ENCODE results near the gene ATP2C2.

ATP2C2 gene

GRCh38 chr16:84465154-84465553, 96.8 kb downstream of the ATP2C2 start:
- Histone ChIP-seq H3K27ac (ENCODE audit: low read depth, low read length) (no peak overlapping the region), H3K27me3 (ENCODE audit: control insufficient read depth in 5 of 5, insufficient read depth in 4 of 5, low read length in 5 of 5) (peaks cover 0 to 2% (median 0%) of the 10 kb centered on the region in 5 donors), H3K4me1 (ENCODE audit: control insufficient read depth in 5 of 5, insufficient read depth in 5 of 5, low read length in 5 of 5) (no peaks in the 10 kb centered on the region), H3K4me3 (ENCODE audit: low read depth in 1 of 5, low read length in 5 of 5) (no peak overlapping the region), H3K9ac (ENCODE audit: low read length in 5 of 5) (no peak overlapping the region), H3K36me3 (ENCODE audit: control insufficient read depth in 5 of 5, insufficient read depth in 5 of 5, low read length in 5 of 5) (peaks cover 6 to 27% (median 16%) of the 10 kb centered on the region in 5 donors), H3K9me3 (ENCODE audit: control insufficient read depth in 5 of 5, low read length in 5 of 5) (peaks cover 0 to 13% (median 4%) of the 10 kb centered on the region in 5 donors)

- Histone ChIP-seq H3K27ac (ENCODE audit: low read depth, low read length) (no peak overlapping the region), H3K36me3 (ENCODE audit: control insufficient read depth in 5 of 5, insufficient read depth in 5 of 5, low read length in 5 of 5) (peaks cover 6 to 24% (median 16%) of the 10 kb centered on the region in 5 donors), H3K4me3 (ENCODE audit: low read depth in 1 of 5, low read length in 5 of 5) (no peak overlapping the region)
Observed at GRCh38 chr16:84466692-84467091, 98.4 kb downstream of the ATP2C2 start.

DNA sequence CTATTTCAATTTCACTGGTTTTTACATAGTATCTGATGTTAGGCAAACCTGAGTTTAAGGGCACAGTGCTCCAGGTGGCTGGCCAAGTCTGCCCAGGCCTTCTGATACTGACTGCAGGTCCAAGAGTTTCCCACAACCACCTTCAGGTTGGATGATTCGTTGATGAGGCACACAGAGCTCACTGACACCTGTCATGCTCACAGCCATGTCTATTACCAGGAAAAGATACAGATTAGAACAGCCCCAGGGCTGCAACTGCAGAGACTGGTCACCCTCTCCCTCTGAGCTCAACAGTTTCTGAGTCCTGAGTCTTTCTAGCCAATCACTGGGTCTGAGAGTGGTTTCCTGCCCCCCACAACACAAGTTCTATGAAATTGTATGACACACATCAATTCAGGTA, 98.9 kb downstream of the ATP2C2 start:
- no peaks in the 10 kb centered on the region for H3K27me3 ChIP-seq (ENCODE audit: control insufficient read depth in 5 of 5, insufficient read depth in 4 of 5, low read length in 5 of 5)
- no peaks in the 10 kb centered on the region for H3K4me1 ChIP-seq (ENCODE audit: control insufficient read depth in 5 of 5, insufficient read depth in 5 of 5, low read length in 5 of 5)
- H3K9ac ChIP-seq (ENCODE audit: low read length in 5 of 5) = no peak overlapping the region
- H3K4me3 ChIP-seq (ENCODE audit: low read depth in 1 of 5, low read length in 5 of 5) = peak overlapping the region in 1 of 5 donors; percentile 5
- H3K27ac ChIP-seq (ENCODE audit: low read depth, low read length) = no peak overlapping the region
- H3K9me3 ChIP-seq (ENCODE audit: control insufficient read depth in 5 of 5, low read length in 5 of 5) = peaks cover 0 to 13% (median 4%) of the 10 kb centered on the region in 5 donors
- H3K36me3 ChIP-seq (ENCODE audit: control insufficient read depth in 5 of 5, insufficient read depth in 5 of 5, low read length in 5 of 5) = peaks cover 6 to 24% (median 12%) of the 10 kb centered on the region in 5 donors

More at GRCh38 chr16:84466692-84467091, 98.4 kb downstream of the ATP2C2 start:
- no peak overlapping the region for H3K9ac ChIP-seq (ENCODE audit: low read length in 5 of 5)
- H3K27me3 ChIP-seq (ENCODE audit: control insufficient read depth in 5 of 5, insufficient read depth in 4 of 5, low read length in 5 of 5) = peaks cover 0 to 2% (median 0%) of the 10 kb centered on the region in 5 donors
- peaks cover 0 to 13% (median 4%) of the 10 kb centered on the region in 5 donors for H3K9me3 ChIP-seq (ENCODE audit: control insufficient read depth in 5 of 5, low read length in 5 of 5)
- H3K4me1 ChIP-seq (ENCODE audit: control insufficient read depth in 5 of 5, insufficient read depth in 5 of 5, low read length in 5 of 5) = no peaks in the 10 kb centered on the region

DNA sequence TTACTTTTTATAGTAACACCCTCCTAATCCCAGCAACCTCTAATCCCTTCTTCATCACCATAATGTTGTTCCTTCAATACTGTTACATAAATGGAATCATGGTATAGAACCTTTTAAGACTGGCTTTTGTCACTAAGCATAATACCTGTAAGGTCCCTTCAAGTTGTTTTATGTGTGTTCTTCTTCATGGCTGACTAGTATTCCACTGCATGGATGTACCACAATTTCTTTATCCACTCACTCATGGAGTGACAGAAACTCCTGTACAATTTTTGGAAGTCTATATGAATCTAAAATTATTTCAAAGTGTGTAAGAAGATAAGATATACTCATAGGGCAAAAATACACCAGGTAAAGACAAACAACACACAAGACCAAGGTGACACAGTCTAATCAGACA, 99.4 kb downstream of the ATP2C2 start:
- Histone ChIP-seq H3K27me3 (ENCODE audit: control insufficient read depth in 5 of 5, insufficient read depth in 4 of 5, low read length in 5 of 5) (no peaks in the 10 kb centered on the region), H3K27ac (ENCODE audit: low read depth, low read length) (no peak overlapping the region), H3K36me3 (ENCODE audit: control insufficient read depth in 5 of 5, insufficient read depth in 5 of 5, low read length in 5 of 5) (peaks cover 6 to 21% (median 12%) of the 10 kb centered on the region in 5 donors), H3K9me3 (ENCODE audit: control insufficient read depth in 5 of 5, low read length in 5 of 5) (peaks cover 0 to 13% (median 4%) of the 10 kb centered on the region in 5 donors), H3K4me3 (ENCODE audit: low read depth in 1 of 5, low read length in 5 of 5) (peak overlapping the region in 1 of 5 donors; percentile 5), H3K9ac (ENCODE audit: low read length in 5 of 5) (no peak overlapping the region), H3K4me1 (ENCODE audit: control insufficient read depth in 5 of 5, insufficient read depth in 5 of 5, low read length in 5 of 5) (no peaks in the 10 kb centered on the region)

GRCh38 chr16:84471316-84471715, 103.0 kb downstream of the ATP2C2 start:
- H3K9ac ChIP-seq (ENCODE audit: low read length in 5 of 5) = no peak overlapping the region
- H3K4me1 ChIP-seq (ENCODE audit: control insufficient read depth in 5 of 5, insufficient read depth in 5 of 5, low read length in 5 of 5) = no peaks in the 10 kb centered on the region
- peaks cover 0 to 13% (median 8%) of the 10 kb centered on the region in 5 donors for H3K9me3 ChIP-seq (ENCODE audit: control insufficient read depth in 5 of 5, low read length in 5 of 5)
- no peaks in the 10 kb centered on the region for H3K27me3 ChIP-seq (ENCODE audit: control insufficient read depth in 5 of 5, insufficient read depth in 4 of 5, low read length in 5 of 5)
- H3K27ac ChIP-seq (ENCODE audit: low read depth, low read length) = no peak overlapping the region
- no peak overlapping the region for H3K4me3 ChIP-seq (ENCODE audit: low read depth in 1 of 5, low read length in 5 of 5)
- H3K36me3 ChIP-seq (ENCODE audit: control insufficient read depth in 5 of 5, insufficient read depth in 5 of 5, low read length in 5 of 5) = peaks cover 4 to 14% (median 6%) of the 10 kb centered on the region in 5 donors

DNA sequence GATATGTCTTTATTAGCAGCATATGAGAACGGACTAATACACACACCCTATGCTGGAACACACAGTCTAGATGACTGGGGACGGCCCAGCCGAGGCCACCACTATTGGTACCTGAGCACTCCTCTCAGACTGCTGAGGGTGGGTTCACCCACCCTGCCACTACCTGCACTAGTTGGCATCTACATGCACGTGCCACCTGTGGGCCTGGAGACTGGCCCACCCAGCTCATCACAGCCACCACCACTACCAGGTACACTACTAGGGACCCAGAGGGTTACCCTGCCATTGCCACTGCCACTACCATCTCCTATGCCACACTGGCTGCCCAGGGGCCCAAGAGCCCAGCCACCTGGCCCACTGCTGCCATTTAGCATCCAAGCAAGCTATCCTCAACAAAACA, 103.6 kb downstream of the ATP2C2 start:
- no peaks in the 10 kb centered on the region for H3K27me3 ChIP-seq (ENCODE audit: control insufficient read depth in 5 of 5, insufficient read depth in 4 of 5, low read length in 5 of 5)
- H3K4me3 ChIP-seq (ENCODE audit: low read depth in 1 of 5, low read length in 5 of 5) = no peak overlapping the region
- no peaks in the 10 kb centered on the region for H3K4me1 ChIP-seq (ENCODE audit: control insufficient read depth in 5 of 5, insufficient read depth in 5 of 5, low read length in 5 of 5)
- no peak overlapping the region for H3K9ac ChIP-seq (ENCODE audit: low read length in 5 of 5)
- peaks cover 4 to 12% (median 6%) of the 10 kb centered on the region in 5 donors for H3K36me3 ChIP-seq (ENCODE audit: control insufficient read depth in 5 of 5, insufficient read depth in 5 of 5, low read length in 5 of 5)
- H3K9me3 ChIP-seq (ENCODE audit: control insufficient read depth in 5 of 5, low read length in 5 of 5) = peaks cover 0 to 10% (median 5%) of the 10 kb centered on the region in 5 donors
- H3K27ac ChIP-seq (ENCODE audit: low read depth, low read length) = no peak overlapping the region

DNA sequence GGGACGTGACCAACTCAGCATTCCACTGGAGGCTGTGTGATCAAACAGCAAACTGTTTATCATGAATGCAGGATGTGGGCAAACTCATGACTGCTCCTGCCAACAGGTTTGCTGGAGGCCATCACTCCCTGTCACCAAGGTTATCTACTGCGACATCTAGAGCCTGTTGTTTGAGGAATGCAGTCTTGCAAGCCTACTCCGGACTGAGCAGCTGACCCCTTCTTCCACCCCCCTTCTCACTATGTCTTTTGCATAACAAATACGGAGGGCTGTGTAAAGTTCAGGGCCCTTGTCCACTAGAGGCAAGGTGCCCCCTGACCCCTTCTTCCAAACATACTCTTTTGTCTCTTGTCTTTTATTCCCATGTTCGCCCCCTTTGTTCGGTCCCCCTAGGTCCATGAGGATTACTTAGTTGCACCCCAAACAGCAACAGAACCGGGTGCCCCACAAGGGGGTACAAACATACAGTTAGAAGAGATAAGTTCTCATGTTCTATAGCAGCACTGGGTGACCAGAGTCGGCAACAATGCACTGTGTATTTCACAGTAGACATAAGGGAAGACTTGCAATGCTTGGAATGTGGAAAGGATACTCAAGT, 107.4 kb downstream of the ATP2C2 start:
- Histone ChIP-seq H3K27me3 (ENCODE audit: control insufficient read depth in 5 of 5, insufficient read depth in 4 of 5, low read length in 5 of 5) (no peaks in the 10 kb centered on the region), H3K27ac (ENCODE audit: low read depth, low read length) (no peak overlapping the region), H3K4me1 (ENCODE audit: control insufficient read depth in 5 of 5, insufficient read depth in 5 of 5, low read length in 5 of 5) (no peaks in the 10 kb centered on the region), H3K9ac (ENCODE audit: low read length in 5 of 5) (no peak overlapping the region), H3K9me3 (ENCODE audit: control insufficient read depth in 5 of 5, low read length in 5 of 5) (peaks cover 0 to 5% (median 0%) of the 10 kb centered on the region in 5 donors), H3K4me3 (ENCODE audit: low read depth in 1 of 5, low read length in 5 of 5) (no peak overlapping the region), H3K36me3 (ENCODE audit: control insufficient read depth in 5 of 5, insufficient read depth in 5 of 5, low read length in 5 of 5) (peaks cover 5 to 31% (median 18%) of the 10 kb centered on the region in 5 donors)

GRCh38 chr16:84476401-84476800, 108.1 kb downstream of the ATP2C2 start:
- no peaks in the 10 kb centered on the region for H3K27me3 ChIP-seq (ENCODE audit: control insufficient read depth in 5 of 5, insufficient read depth in 4 of 5, low read length in 5 of 5)
- peaks cover 0 to 5% (median 0%) of the 10 kb centered on the region in 5 donors for H3K9me3 ChIP-seq (ENCODE audit: control insufficient read depth in 5 of 5, low read length in 5 of 5)
- no peaks in the 10 kb centered on the region for H3K4me1 ChIP-seq (ENCODE audit: control insufficient read depth in 5 of 5, insufficient read depth in 5 of 5, low read length in 5 of 5)
- H3K9ac ChIP-seq (ENCODE audit: low read length in 5 of 5) = no peak overlapping the region
- H3K36me3 ChIP-seq (ENCODE audit: control insufficient read depth in 5 of 5, insufficient read depth in 5 of 5, low read length in 5 of 5) = peaks cover 5 to 37% (median 21%) of the 10 kb centered on the region in 5 donors
- no peak overlapping the region for H3K4me3 ChIP-seq (ENCODE audit: low read depth in 1 of 5, low read length in 5 of 5)
- no peak overlapping the region for H3K27ac ChIP-seq (ENCODE audit: low read depth, low read length)

- no peak overlapping the region for H3K27ac ChIP-seq (ENCODE audit: low read depth, low read length)
- H3K9me3 ChIP-seq (ENCODE audit: control insufficient read depth in 5 of 5, low read length in 5 of 5) = peaks cover 0 to 5% (median 0%) of the 10 kb centered on the region in 5 donors
- no peak overlapping the region for H3K4me3 ChIP-seq (ENCODE audit: low read depth in 1 of 5, low read length in 5 of 5)
- peaks cover 5 to 48% (median 25%) of the 10 kb centered on the region in 5 donors for H3K36me3 ChIP-seq (ENCODE audit: control insufficient read depth in 5 of 5, insufficient read depth in 5 of 5, low read length in 5 of 5)
- peaks cover 0 to 9% (median 0%) of the 10 kb centered on the region in 5 donors for H3K4me1 ChIP-seq (ENCODE audit: control insufficient read depth in 5 of 5, insufficient read depth in 5 of 5, low read length in 5 of 5)
- H3K9ac ChIP-seq (ENCODE audit: low read length in 5 of 5) = no peak overlapping the region
- H3K27me3 ChIP-seq (ENCODE audit: control insufficient read depth in 5 of 5, insufficient read depth in 4 of 5, low read length in 5 of 5) = no peaks in the 10 kb centered on the region
Observed at GRCh38 chr16:84477661-84478060, 109.3 kb downstream of the ATP2C2 start.

DNA sequence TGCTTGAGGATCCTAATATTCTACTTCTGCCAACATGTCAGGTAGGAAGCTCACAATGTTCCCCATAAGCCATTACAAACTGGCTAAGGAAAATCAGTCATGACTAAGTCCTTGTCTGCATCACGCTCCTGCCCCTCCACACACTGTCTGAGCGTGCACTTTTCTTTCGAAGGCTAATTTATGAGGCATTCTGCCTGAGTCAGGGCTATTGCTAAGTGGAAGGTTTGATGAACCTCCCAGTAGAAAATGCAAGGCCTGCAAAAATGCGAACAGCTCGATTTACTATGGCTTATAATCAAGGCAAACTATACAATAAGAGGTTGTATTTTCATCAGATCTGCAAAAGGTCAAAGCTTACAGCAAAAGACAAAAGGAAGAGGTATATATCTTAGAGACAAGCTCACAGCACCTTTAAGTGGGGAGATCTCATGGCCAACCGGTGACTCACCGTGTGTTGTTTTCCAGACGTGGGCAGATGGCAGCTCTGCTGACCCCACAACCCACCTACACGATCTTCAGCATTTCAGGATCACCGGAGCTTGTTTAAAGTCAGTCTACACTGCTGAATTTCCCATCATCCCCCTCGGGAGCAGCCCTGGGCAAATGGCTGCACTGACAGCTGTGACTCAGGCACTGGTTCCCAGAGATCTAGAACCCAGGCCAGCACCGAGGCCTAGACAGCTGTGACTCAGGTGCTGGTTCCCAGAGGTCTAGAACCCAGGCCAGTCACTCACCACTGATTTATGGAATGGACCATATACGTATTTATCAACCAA, 110.0 kb downstream of the ATP2C2 start:
- H3K27ac ChIP-seq (ENCODE audit: low read depth, low read length) = no peak overlapping the region
- peaks cover 5 to 55% (median 32%) of the 10 kb centered on the region in 5 donors for H3K36me3 ChIP-seq (ENCODE audit: control insufficient read depth in 5 of 5, insufficient read depth in 5 of 5, low read length in 5 of 5)
- H3K9me3 ChIP-seq (ENCODE audit: control insufficient read depth in 5 of 5, low read length in 5 of 5) = peaks cover 0 to 5% (median 0%) of the 10 kb centered on the region in 5 donors

More for the DNA sequence above, 110.0 kb downstream of the ATP2C2 start:
- no peaks in the 10 kb centered on the region for H3K27me3 ChIP-seq (ENCODE audit: control insufficient read depth in 5 of 5, insufficient read depth in 4 of 5, low read length in 5 of 5)
- peaks cover 0 to 14% (median 0%) of the 10 kb centered on the region in 5 donors for H3K4me1 ChIP-seq (ENCODE audit: control insufficient read depth in 5 of 5, insufficient read depth in 5 of 5, low read length in 5 of 5)
- no peak overlapping the region for H3K9ac ChIP-seq (ENCODE audit: low read length in 5 of 5)
- H3K4me3 ChIP-seq (ENCODE audit: low read depth in 1 of 5, low read length in 5 of 5) = no peak overlapping the region
